HepG2 (cell line): ENCODE results near the gene NSUN3. TPM values are rescaled to one million over a fixed set of nuclear protein-coding genes. Genes with fewer than 3 reads are reported as not detected.

Source experiments
- ATAC-seq: fragments of 200-7000 bp; cut with Tn5 transposase; 3 replicates; pipeline ENCODE4 v1.9.1; 2020; ENCODE audit warnings: mild to moderate bottlenecking, moderate library complexity
- BruUV-seq: library from RNA; stranded (reverse); fragments of 400-500 nt; replicated peaks from 2 replicates; lab custom pipeline; 2021; lab: Mats Ljungman, UMichigan
- CTCF ChIA-PET: fragments of 300-600 bp; formaldehyde crosslinking; extraction: SDS; loops from one replicate; lab custom pipeline; 2021; ENCODE audit warnings: low total read pairs, inconsistent platforms, low intra/inter-chr PET ratio; lab: Yijun Ruan, JAX
- POLR2A ChIA-PET: fragments of 350-600 bp; sonication (Branson Sonifier 250); formaldehyde crosslinking; loops from one replicate; lab custom pipeline; 2020; ENCODE audit warnings: antibody characterized with exemption, inconsistent platforms; lab: Yijun Ruan, JAX
- DNase-seq: peaks from one replicate; pipeline ENCODE4 v3.0.0-alpha.2; 2015; ENCODE audit warnings: low spot score
- FAIRE-seq: peaks from 3 replicates; lab custom pipeline; 2011; peaks lifted over from hg19 to GRCh38; lab: Jason Lieb, UNC
- H2AFZ ChIP-seq: one replicate; pipeline ENCODE4 v1.6.1; 2011; ENCODE audit warnings: low read length, inconsistent platforms
- H3K27ac ChIP-seq: fragments of 300-600 bp; 3 replicates; pipeline ENCODE4 v1.8.0; 2011; ENCODE audit warnings: mixed run types, mild to moderate bottlenecking, mixed read lengths, low read length, inconsistent platforms; ENCODE audit not compliant: insufficient read depth; ENCODE audit errors: extremely low read length
- H3K27me3 ChIP-seq, 2 experiments: fragments of 200-600 bp in 1 of 2; 2 replicates in 1 of 2; 3 replicates in 1 of 2; pipeline versions ENCODE4 v1.6.0 to v1.8.0; 2011; ENCODE audit warnings: low read length in 2 of 2, mild to moderate bottlenecking in 2 of 2, moderate library complexity in 2 of 2, inconsistent platforms in 1 of 2; ENCODE audit not compliant: insufficient read depth in 2 of 2, control insufficient read depth in 1 of 2
- H3K36me3 ChIP-seq, 2 experiments: fragments of 200-600 bp in 1 of 2; replicated peaks in 1 of 2; 2 replicates in 1 of 2; 3 replicates in 1 of 2; pipeline versions ENCODE4 v1.5.1 to v1.8.0; 2011; ENCODE audit warnings: low read length in 2 of 2, inconsistent platforms in 1 of 2; ENCODE audit not compliant: insufficient read depth in 2 of 2, control insufficient read depth in 1 of 2
- H3K4me1 ChIP-seq: 2 replicates; pipeline ENCODE4 v1.5.1; 2012; ENCODE audit warnings: low read length, inconsistent platforms; ENCODE audit not compliant: insufficient read depth
- H3K4me2 ChIP-seq: 2 replicates; pipeline ENCODE4 v1.6.0; 2011; ENCODE audit warnings: low read depth, low read length, inconsistent platforms
- H3K4me3 ChIP-seq, 3 experiments: fragments of 200-600 bp in 1 of 3; sonication (generic), shearing (Covaris generic) in 1 of 3; replicated peaks in 1 of 3; 2 replicates each; pipeline ENCODE4 v1.5.1; 2011 to 2016; ENCODE audit warnings: low read length in 3 of 3, inconsistent platforms in 2 of 3, low read depth in 2 of 3, mild to moderate bottlenecking in 2 of 3, control low read depth in 1 of 3, mixed read lengths in 1 of 3; ENCODE audit not compliant: insufficient read depth in 1 of 3
- H3K79me2 ChIP-seq: one replicate; pipeline ENCODE4 v1.6.1; 2011; ENCODE audit warnings: low read length, inconsistent platforms; ENCODE audit not compliant: insufficient read depth
- H3K9ac ChIP-seq: 2 replicates; pipeline ENCODE4 v1.6.0; 2011; ENCODE audit warnings: mild to moderate bottlenecking, low read depth, low read length, inconsistent platforms; ENCODE audit not compliant: insufficient read depth
- H3K9me3 ChIP-seq: 2 replicates; pipeline ENCODE4 v1.5.1; 2012; ENCODE audit warnings: mild to moderate bottlenecking, low read length
- H4K20me1 ChIP-seq: 2 replicates; pipeline ENCODE4 v1.6.0; 2011; ENCODE audit warnings: inconsistent platforms, mild to moderate bottlenecking, low read length, moderate library complexity; ENCODE audit not compliant: insufficient read depth
- KLF16 ChIP-seq, 2 experiments: sonication (generic) in 1 of 2; formaldehyde crosslinking in 1 of 2; IDR thresholded peaks; 2 replicates each; pipeline versions ENCODE4 v1.6.1 to v1.8.0; 2016 to 2023; ENCODE audit warnings: missing genetic modification reagents in 2 of 2, missing compliant biosample characterization in 1 of 2
- KMT2A ChIP-seq: sonication (generic); formaldehyde crosslinking; IDR thresholded peaks from 2 replicates; pipeline ENCODE4 v1.4.0; 2020; ENCODE audit warnings: missing genetic modification reagents
- SNAPC2 ChIP-seq: sonication (generic); formaldehyde crosslinking; IDR thresholded peaks from 2 replicates; pipeline ENCODE4 v1.8.1; 2022; ENCODE audit warnings: mild to moderate bottlenecking, missing genetic modification reagents
- STAT5B ChIP-seq: sonication (generic); formaldehyde crosslinking; IDR thresholded peaks from 2 replicates; pipeline ENCODE4 v1.4.0; 2020; ENCODE audit warnings: missing genetic modification reagents
- ZNF18 ChIP-seq: sonication (generic); formaldehyde crosslinking; IDR thresholded peaks from 2 replicates; pipeline ENCODE4 v1.8.0; 2022; ENCODE audit warnings: mild to moderate bottlenecking, missing genetic modification reagents; ENCODE audit not compliant: insufficient replicate concordance
- ZNF674 ChIP-seq: sonication (generic); formaldehyde crosslinking; IDR thresholded peaks from 2 replicates; pipeline ENCODE4 v1.5.0; 2020; ENCODE audit warnings: low read depth, mild to moderate bottlenecking, missing genetic modification reagents
- WGBS: methylation state at CpG from one replicate; pipeline ENCODE4 v1.1.6; 2017; ENCODE audit warnings: low lambda C conversion rate; 5-methylcytosine and 5-hydroxymethylcytosine counted together
- in situ Hi-C: cut with HindIII; loops from 2 replicates; pipeline ENCODE4 v1.10.0; 2017; ENCODE audit warnings: low pct_unique_long_range_greater_than_20kb; ENCODE audit not compliant: extremely low pct_ligation_motif_present
- intact Hi-C: fragments of 100-400 bp; cut with micrococcal nuclease; formaldehyde crosslinking; loops from one replicate; pipeline ENCODE4 v1.10.0; 2022; ENCODE audit not compliant: unreplicated experiment
- polyA plus RNA-seq, 8 experiments: library from polyadenylated mRNA; depleted of rRNA in 3 of 8; stranded (reverse) in 7 of 8; unstranded in 1 of 8; fragments of >200 nt; fragmentation: Illumina TruSeq in 4 of 8; extraction: Trizol in 4 of 8; gene quantifications; 2 replicates each; pipeline versions ENCODE4 v1.2.1 to v1.2.3, GENCODE V29; 2011 to 2016; ENCODE audit warnings: low read depth in 4 of 8, missing spikeins in 1 of 8, mixed read lengths in 1 of 8; ENCODE audit not compliant: insufficient read depth in 1 of 8
- total RNA-seq, 5 experiments: library from RNA; depleted of rRNA; stranded (reverse); fragments of >200 nt; fragmentation: Illumina TruSeq; extraction: Trizol; gene quantifications; 2 replicates each; pipeline ENCODE4 v1.2.3, GENCODE V29; 2016; ENCODE audit warnings: low read depth in 1 of 5
- TF ChIP-seq, protein P1 (sequence below): sonication (generic); formaldehyde crosslinking; IDR thresholded peaks from 2 replicates; pipeline ENCODE4 v1.4.0; 2020; ENCODE audit warnings: mild to moderate bottlenecking, missing genetic modification reagents

Gene NSUN3
- total and polyA plus RNA-seq, 2 of the 13 experiments (the other 11 are each of a cell fraction or from before 2014, with no cell fraction given): 3.2 to 10.6 TPM

GRCh38 chr3:94026623-94027022, 36.2 kb upstream of the NSUN3 start (continued):
- TF ChIP-seq, protein P1, sequence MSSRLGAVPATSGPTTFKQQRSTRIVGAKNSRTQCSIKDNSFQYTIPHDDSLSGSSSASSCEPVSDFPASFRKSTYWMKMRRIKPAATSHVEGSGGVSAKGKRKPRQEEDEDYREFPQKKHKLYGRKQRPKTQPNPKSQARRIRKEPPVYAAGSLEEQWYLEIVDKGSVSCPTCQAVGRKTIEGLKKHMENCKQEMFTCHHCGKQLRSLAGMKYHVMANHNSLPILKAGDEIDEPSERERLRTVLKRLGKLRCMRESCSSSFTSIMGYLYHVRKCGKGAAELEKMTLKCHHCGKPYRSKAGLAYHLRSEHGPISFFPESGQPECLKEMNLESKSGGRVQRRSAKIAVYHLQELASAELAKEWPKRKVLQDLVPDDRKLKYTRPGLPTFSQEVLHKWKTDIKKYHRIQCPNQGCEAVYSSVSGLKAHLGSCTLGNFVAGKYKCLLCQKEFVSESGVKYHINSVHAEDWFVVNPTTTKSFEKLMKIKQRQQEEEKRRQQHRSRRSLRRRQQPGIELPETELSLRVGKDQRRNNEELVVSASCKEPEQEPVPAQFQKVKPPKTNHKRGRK (CRISPR knock-in tag): no peak
- TF ChIP-seq SNAPC2 (CRISPR knock-in tag) (no peak), KLF16 (CRISPR knock-in tag; IDR thresholded peaks at IDR 0.05) (no peak), KMT2A (CRISPR knock-in tag) (no peak), STAT5B (no peak), ZNF18 (CRISPR knock-in tag) (no peak)
- TF ChIP-seq, all 625 proteins: peak for 0

DNA sequence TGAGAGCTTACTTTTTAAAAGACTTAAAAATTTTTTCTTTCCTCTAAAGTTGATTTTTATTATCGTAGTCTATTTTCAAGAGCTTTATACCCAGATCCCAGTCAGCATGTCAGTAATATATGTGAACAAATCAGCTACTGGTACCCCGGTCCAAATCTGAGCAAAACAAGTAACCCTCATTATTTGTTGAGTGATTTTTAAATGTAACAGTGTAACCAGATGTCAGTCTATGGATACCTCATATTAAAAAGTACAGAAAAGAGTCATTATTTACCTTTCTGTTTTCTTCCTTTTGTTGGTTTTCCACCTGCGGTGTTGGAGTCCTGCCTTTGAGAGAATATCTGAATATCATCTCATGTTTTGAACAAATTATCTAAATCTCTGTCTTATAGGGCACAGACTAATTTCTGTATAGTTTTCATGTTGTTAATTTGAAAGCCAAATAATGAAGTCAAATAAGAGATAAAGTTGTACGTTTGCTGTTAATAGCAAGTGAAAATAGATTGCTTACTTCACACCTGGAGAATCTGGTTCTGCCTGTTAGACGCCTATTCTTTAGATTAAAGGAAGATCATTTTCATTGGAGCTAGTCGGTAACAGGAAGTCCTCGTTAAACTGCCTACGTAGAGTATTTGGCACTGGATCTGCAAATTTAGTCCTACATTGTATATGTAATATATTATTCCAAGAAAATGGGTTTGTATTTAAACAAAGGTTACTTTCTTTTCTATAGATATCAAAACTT, 34.6 kb upstream of the NSUN3 start, which contains the start of gene STX19:
Gene STX19, minus strand, starts transcription at position 505 of the 745 bp plus-strand sequence. CDS start 13,328 bp downstream, outside the sequence.
- intact Hi-C loops: loop anchor here (2.0 kb wide), 1 partner anchor 35 kb away; the partner anchor contains the start of genes DHFR2 and NSUN3
- 97% methylated on average over 8 of the region's 8 CpGs for WGBS
- Histone ChIP-seq H3K36me3 (no peaks in the 10 kb centered on the region), H3K4me3 (no peak within 1 kb of the TSS), H3K9me3 (no peaks in the 10 kb centered on the region), H3K27ac (no peak within 1 kb of the TSS), H2AFZ (no peak within 1 kb of the TSS), H3K9ac (no peak within 1 kb of the TSS), H3K4me1 (no peaks in the 10 kb centered on the region), H3K4me2 (no peak within 1 kb of the TSS), H3K79me2 (no peaks in the 10 kb centered on the region), H4K20me1 (no peaks in the 10 kb centered on the region), H3K27me3 (no peaks in the 10 kb centered on the region)
- in situ Hi-C loops: no loop called here
- ChIA-PET CTCF (no interaction called here), POLR2A (no interaction called here)
- FAIRE-seq (no peak), DNase-seq (no peak), ATAC-seq (no peak)
- no peak for TF ChIP-seq ZNF674 (CRISPR knock-in tag)
- BruUV-seq: no TSS peak
